Prostate gland (tissue), 2 donors: ENCODE results near the gene ALG3. TPM values are rescaled to one million over a fixed set of nuclear protein-coding genes. Genes with fewer than 3 reads are reported as not detected.

Experiments
- DNase-seq: peaks from one replicate; pipeline ENCODE4 v3.0.0-alpha.2; 2019; ENCODE audit warnings: low spot score
- H3K27ac ChIP-seq, 2 donors: fragments of 200-600 bp; sonication (generic); 2 replicates each; pipeline ENCODE4 v1.5.1; 2017 to 2019
- H3K27me3 ChIP-seq: fragments of 200-600 bp; sonication (generic); replicated peaks from 2 replicates; pipeline ENCODE4 v1.5.1; 2019; ENCODE audit not compliant: insufficient read depth
- H3K36me3 ChIP-seq, 2 donors: fragments of 200-600 bp; sonication (generic); 1 replicate in 1 of 2; 2 replicates in 1 of 2; pipeline versions ENCODE4 v1.5.1 to v1.8.1; 2017 to 2019
- H3K4me1 ChIP-seq: fragments of 200-600 bp; sonication (generic); replicated peaks from 2 replicates; pipeline ENCODE4 v1.5.1; 2019
- H3K4me3 ChIP-seq, 2 donors: fragments of 200-600 bp; sonication (generic); 2 replicates each; pipeline ENCODE4 v1.5.1; 2017 to 2019
- H3K9me3 ChIP-seq: fragments of 200-600 bp; sonication (generic); 2 replicates; pipeline ENCODE4 v1.5.1; 2017
- CTCF ChIP-seq, 4 experiments: fragments of 200-600 bp in 2 of 4; fragments of 450-650 bp in 2 of 4; sonication (generic) in 2 of 4; IDR thresholded peaks; 1 replicate in 3 of 4; 2 replicates in 1 of 4; pipeline ENCODE4 v1.5.1; 2016 to 2019; ENCODE audit warnings: antibody characterized with exemption in 4 of 4, mild to moderate bottlenecking in 2 of 4, moderate library complexity in 2 of 4
- POLR2A ChIP-seq: fragments of 450-650 bp; IDR thresholded peaks from one replicate; pipeline ENCODE4 v1.6.1; 2016; ENCODE audit warnings: antibody characterized with exemption, mild to moderate bottlenecking
- POLR2AphosphoS5 ChIP-seq: sonication (generic); formaldehyde crosslinking; IDR thresholded peaks from one replicate; pipeline ENCODE4 v1.6.1; 2017; ENCODE audit warnings: antibody characterized with exemption
- WGBS: methylation state at CpG from one replicate; pipeline ENCODE4 v1.1.5; 2018; 5-methylcytosine and 5-hydroxymethylcytosine counted together
- intact Hi-C: fragments of 100-400 bp; cut with DNase I; formaldehyde crosslinking; loops from one replicate; pipeline ENCODE4 v1.14.2; 2022
- total RNA-seq, 2 donors: library from RNA; depleted of rRNA; stranded (reverse); fragments of >200 nt; gene quantifications; one replicate each; pipeline ENCODE4 v1.1.0, GENCODE V29; 2016

ALG3 gene
- total RNA-seq, 2 donors from 2014 or later, result 78.4 to 79.4 TPM

DNA sequence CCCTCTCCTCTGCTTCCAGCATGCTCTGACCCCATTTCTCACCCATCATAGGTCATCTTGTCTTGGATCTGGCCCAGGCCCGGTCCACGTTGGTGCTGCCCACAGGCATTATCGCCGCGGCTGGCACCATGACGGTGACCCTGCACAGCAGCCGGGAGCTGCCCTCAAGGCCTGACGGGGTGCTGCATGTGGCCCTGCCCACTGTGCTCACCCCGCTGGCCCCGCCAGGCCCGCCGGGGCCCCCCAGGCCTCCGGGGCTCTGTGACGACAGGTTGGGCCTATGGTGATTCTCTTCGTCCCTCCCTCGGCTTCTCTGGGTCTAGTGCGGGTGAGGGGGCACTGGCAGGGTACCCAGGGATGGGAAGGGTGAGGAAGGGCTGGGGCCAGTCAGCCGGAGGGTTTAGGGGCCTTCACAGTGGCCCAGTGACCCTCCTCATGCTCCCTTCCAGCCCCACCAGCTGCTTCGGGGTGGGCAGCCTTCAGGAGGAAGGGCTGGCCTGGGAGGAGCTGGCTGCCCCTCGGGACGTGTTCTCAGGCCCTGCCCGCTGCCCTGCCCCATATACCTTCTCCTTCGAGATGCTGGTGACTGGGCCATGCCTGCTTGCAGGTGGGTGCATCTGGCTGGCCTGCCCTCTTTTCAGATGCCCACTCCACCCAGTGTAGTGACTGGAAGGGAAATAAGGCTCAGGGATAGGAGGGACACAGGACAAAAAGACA is 15.5 kb downstream of the ALG3 start:
- TF ChIP-seq CTCF (IDR thresholded peaks at IDR 0.05) (no peak), POLR2AphosphoS5 (no peak), POLR2A (no peak)
- no peaks in the 10 kb centered on the region for H3K27me3 ChIP-seq
- H3K4me3 ChIP-seq, result no peak overlapping the region
- intact Hi-C loops, result no loop called here
- no peak for DNase-seq
- H3K9me3 ChIP-seq, result no peaks in the 10 kb centered on the region
- peaks cover 9% of the 10 kb centered on the region for H3K4me1 ChIP-seq
- H3K36me3 ChIP-seq, result no peaks in the 10 kb centered on the region
- 91% methylated on average over 21 of the region's 23 CpGs for WGBS
- no peak overlapping the region for H3K27ac ChIP-seq

- intact Hi-C loops, result no loop called here
- no peak for DNase-seq
- 55% methylated on average over 3 of the region's 3 CpGs for WGBS
- no peak overlapping the region for H3K4me3 ChIP-seq
- no peak overlapping the region for H3K27ac ChIP-seq
- no peaks in the 10 kb centered on the region for H3K27me3 ChIP-seq
- no peak for TF ChIP-seq POLR2A
- TF ChIP-seq POLR2AphosphoS5, result no peak
- TF ChIP-seq CTCF (IDR thresholded peaks at IDR 0.05), result no peak
- no peaks in the 10 kb centered on the region for H3K36me3 ChIP-seq
- peaks cover 9% of the 10 kb centered on the region for H3K4me1 ChIP-seq
- no peaks in the 10 kb centered on the region for H3K9me3 ChIP-seq
These were observed 17.1 kb downstream of the ALG3 start for GRCh38 chr3:184231671-184232070.

DNA sequence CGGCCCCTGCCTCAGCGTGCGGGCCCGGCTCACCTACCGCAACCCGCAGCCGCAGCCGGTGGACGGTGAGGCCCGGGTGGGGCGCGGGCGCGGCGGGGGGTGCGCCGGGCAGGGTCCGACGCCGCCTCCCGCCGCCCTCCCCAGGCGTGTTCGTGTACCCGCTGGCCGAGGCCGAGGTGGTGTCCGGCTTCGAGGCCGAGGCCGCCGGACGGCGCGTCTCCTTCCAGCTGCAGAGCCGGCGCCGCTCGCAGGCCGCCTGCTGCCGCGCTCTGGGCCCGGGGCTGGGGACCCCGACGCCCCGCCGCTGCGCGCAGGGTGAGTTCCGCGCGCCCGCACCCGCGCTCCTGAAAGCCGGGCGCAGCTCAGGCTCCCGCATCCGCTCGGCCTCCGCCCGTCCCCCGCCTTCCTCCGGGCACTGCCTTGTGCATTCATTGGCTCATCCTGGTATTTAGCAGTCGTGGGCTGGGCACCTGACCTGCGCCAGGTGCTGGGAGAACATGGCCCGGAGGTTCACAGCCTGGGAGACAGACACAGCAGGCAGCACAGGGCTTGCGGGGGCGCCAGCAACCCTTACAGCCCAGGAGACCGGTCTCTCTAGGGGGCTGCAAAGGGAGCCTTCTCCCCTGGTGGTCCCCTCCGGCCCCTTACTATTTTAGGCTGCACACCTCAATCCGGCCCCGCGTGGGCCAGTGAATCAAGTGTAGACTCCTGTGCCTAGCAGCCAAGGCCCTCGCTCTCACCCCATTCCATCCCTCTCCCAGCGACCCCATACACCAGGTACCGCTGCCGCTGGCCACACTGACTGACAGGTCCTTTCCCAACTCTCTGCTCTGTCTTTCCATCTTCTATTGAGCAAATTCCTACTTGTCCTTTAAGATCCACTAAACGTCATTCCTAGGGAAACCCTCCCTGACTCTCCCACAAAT is 17.9 kb downstream of the ALG3 start:
- Histone ChIP-seq H3K27ac (no peak overlapping the region), H3K4me1 (peaks cover 9% of the 10 kb centered on the region), H3K36me3 (no peaks in the 10 kb centered on the region), H3K4me3 (peak overlapping the region; percentile 29 to 38), H3K27me3 (no peaks in the 10 kb centered on the region), H3K9me3 (no peaks in the 10 kb centered on the region)
- DNase-seq, result peak; percentile 47
- TF ChIP-seq CTCF (IDR thresholded peaks at IDR 0.05) (no peak), POLR2A (no peak), POLR2AphosphoS5 (peak; percentile 25)
- intact Hi-C loops, result no loop called here
- 9% methylated on average over 42 of the region's 79 CpGs for WGBS

DNA sequence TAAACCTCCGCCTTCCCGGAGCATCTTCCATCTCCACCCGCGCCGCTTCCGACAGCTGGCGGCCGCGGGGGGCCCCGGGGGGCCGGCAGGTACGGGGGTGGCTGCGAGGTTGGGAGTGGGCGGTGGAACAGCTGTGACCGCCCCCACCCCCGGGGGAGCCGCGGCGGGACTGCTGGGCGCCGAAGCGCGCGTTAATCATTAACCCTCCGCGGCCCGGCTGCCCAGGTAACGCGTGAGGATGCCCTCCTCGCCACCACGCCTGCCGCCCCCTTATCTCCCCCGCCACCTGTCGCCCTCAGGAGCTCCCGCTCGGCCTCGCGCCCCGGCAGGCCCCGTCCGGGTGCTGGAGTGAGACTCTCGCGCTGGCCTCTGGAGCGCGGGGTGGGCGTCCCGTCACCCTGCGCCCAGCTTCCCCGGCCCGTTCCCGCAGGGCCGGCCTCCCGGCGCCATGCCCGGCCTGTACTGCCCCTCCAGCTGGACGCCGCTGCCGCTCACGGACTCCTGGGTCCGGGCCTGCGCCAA is 18.6 kb downstream of the ALG3 start:
- peaks cover 9% of the 10 kb centered on the region for H3K4me1 ChIP-seq
- H3K9me3 ChIP-seq, result no peaks in the 10 kb centered on the region
- DNase-seq, result no peak
- intact Hi-C loops, result no loop called here
- peak overlapping the region; percentile 29 to 38 for H3K4me3 ChIP-seq
- TF ChIP-seq CTCF (IDR thresholded peaks at IDR 0.05) (no peak), POLR2A (no peak), POLR2AphosphoS5 (no peak)
- H3K36me3 ChIP-seq, result no peaks in the 10 kb centered on the region
- H3K27me3 ChIP-seq, result no peaks in the 10 kb centered on the region
- no peak overlapping the region for H3K27ac ChIP-seq
- 0% methylated on average over 15 of the region's 61 CpGs for WGBS
